ENCODE measurements around the gene LRRC14B.
"Not testable (repeated sequence)": the region's sequence is repeated elsewhere in the genome, so short reads cannot be mapped to it uniquely, and the experiment has no call there.

The LRRC14B gene

DNA sequence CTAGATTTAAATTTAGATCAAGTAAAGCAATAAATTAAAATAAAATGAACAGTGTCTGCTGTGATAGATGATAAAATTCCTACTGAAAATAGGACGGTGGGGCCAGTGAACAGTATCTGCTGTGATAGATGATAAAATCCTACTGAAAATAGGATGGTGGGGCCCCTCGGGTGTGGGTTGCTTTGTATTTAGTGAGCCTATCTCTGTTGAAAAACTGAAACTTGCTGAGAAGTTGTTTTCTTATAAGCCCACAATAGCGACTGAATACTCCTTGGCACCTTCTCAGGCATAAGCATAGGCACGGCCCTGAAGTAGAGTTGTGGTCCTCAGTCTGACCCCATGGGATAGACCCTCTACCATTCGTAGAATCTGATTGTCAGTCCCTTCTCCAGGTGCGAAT is 32.5 kb downstream of the LRRC14B start:
- Histone ChIP-seq H3K4me3 (ENCODE audit: low read depth, low read length) (no peak overlapping the region), H3K79me2 (ENCODE audit: control insufficient read depth, insufficient read depth, low read length, unreplicated experiment) (peaks cover 59% of the 10 kb centered on the region), H3K36me3 (ENCODE audit: insufficient read depth, low read length) (peaks cover 21% of the 10 kb centered on the region), H2AFZ (ENCODE audit: low read length, unreplicated experiment) (no peak overlapping the region), H3K27me3 (ENCODE audit: insufficient read depth, low read length) (no peaks in the 10 kb centered on the region), H3K27ac (ENCODE audit: low read depth, low read length) (no peak overlapping the region), H3K4me1 (ENCODE audit: control insufficient read depth, insufficient read depth, low read length, unreplicated experiment) (peaks cover 23% of the 10 kb centered on the region)

DNA sequence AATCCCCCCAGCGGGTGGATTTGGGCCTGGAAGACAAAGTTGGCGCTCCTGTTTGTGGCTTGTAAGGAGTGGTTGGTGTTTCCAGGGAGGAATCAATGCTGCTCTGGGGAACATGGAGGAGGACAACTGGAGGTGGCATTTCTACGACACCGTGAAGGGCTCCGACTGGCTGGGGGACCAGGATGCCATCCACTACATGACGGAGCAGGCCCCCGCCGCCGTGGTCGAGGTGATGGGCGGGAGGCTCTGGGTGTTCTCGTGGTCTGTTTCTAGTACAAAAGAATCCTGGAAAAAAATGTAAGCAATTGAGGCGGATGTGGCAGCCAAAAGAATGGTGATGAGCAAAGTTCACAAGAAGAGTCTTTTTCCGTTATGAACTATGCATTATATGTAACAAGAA is 34.0 kb downstream of the LRRC14B start:
- no peak overlapping the region for H3K4me3 ChIP-seq (ENCODE audit: low read depth, low read length)
- peaks cover 21% of the 10 kb centered on the region for H3K4me1 ChIP-seq (ENCODE audit: control insufficient read depth, insufficient read depth, low read length, unreplicated experiment)
- H3K27me3 ChIP-seq (ENCODE audit: insufficient read depth, low read length): no peaks in the 10 kb centered on the region
- H3K36me3 ChIP-seq (ENCODE audit: insufficient read depth, low read length): peaks cover 32% of the 10 kb centered on the region
- no peak overlapping the region for H2AFZ ChIP-seq (ENCODE audit: low read length, unreplicated experiment)
- peaks cover 48% of the 10 kb centered on the region for H3K79me2 ChIP-seq (ENCODE audit: control insufficient read depth, insufficient read depth, low read length, unreplicated experiment)
- H3K27ac ChIP-seq (ENCODE audit: low read depth, low read length): no peak overlapping the region

DNA sequence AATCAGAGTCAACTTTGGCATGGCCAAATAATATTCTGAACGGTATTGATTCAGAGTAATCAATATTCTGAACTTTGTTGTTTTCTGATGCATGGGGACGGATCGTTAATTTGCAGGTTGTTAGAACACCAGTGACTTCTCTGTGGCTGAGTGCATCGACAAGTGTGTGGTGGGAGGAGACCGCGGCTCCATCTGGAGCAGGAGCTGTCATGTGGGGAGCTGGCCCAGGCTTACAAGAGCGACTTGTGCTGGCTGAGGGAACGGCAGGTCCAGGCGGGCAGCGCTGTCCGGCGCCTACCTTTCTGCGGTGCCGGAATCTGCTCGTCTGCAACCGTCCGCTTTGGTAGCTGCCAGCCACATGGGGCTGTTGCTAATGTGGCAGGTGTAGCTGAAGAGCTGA is 36.1 kb downstream of the LRRC14B start:
- H3K27me3 ChIP-seq (ENCODE audit: insufficient read depth, low read length); H2AFZ ChIP-seq (ENCODE audit: low read length, unreplicated experiment); H3K4me1 ChIP-seq (ENCODE audit: control insufficient read depth, insufficient read depth, low read length, unreplicated experiment); H3K27ac ChIP-seq (ENCODE audit: low read depth, low read length); H3K4me3 ChIP-seq (ENCODE audit: low read depth, low read length): not testable (repeated sequence)
- Histone ChIP-seq H3K36me3 (ENCODE audit: insufficient read depth, low read length) (peaks cover 32% of the 10 kb centered on the region), H3K79me2 (ENCODE audit: control insufficient read depth, insufficient read depth, low read length, unreplicated experiment) (peaks cover 27% of the 10 kb centered on the region)

DNA sequence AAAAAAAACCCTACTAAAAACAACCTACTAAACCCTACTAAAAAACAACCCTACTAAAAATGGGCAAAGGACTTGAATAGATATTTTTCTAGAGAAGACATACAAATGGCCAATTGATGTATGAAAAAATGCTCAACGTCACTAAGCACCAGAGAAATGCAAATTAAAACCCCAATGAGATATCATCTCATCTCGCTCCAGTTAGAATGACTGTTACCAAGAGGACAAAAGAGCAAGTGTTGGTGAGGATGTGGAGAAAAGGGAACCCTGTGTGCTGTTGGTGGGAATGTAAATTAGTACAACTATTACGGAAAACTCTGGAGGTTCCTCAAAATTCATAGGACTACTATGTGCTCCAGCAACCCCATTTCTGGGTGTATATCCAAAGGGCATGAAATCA is 37.6 kb downstream of the LRRC14B start:
- Histone ChIP-seq H3K4me3 (ENCODE audit: low read depth, low read length) (no peak overlapping the region), H3K27ac (ENCODE audit: low read depth, low read length) (no peak overlapping the region), H3K27me3 (ENCODE audit: insufficient read depth, low read length) (no peaks in the 10 kb centered on the region), H3K79me2 (ENCODE audit: control insufficient read depth, insufficient read depth, low read length, unreplicated experiment) (peaks cover 16% of the 10 kb centered on the region), H3K4me1 (ENCODE audit: control insufficient read depth, insufficient read depth, low read length, unreplicated experiment) (no peaks in the 10 kb centered on the region), H3K36me3 (ENCODE audit: insufficient read depth, low read length) (peaks cover 32% of the 10 kb centered on the region), H2AFZ (ENCODE audit: low read length, unreplicated experiment) (no peak overlapping the region)

DNA sequence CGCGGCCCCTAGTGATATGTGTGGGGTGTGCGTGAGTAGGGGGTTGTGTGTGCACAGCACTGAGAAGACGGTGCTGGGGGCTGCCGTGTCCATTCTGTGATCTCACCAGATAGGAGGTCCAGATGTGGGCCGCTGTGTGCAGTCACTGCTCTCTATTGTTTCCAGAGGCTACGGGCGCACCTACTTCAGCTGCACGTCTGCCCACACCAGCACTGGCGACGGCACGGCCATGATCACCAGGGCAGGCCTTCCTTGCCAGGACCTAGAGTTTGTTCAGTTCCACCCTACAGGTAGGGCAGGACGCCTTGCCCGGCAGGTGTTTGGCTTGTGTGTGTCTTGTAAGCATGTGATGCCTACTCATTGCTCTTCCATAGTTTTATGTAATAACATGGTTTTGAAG is 39.4 kb downstream of the LRRC14B start:
- peaks cover 29% of the 10 kb centered on the region for H3K36me3 ChIP-seq (ENCODE audit: insufficient read depth, low read length)

DNA sequence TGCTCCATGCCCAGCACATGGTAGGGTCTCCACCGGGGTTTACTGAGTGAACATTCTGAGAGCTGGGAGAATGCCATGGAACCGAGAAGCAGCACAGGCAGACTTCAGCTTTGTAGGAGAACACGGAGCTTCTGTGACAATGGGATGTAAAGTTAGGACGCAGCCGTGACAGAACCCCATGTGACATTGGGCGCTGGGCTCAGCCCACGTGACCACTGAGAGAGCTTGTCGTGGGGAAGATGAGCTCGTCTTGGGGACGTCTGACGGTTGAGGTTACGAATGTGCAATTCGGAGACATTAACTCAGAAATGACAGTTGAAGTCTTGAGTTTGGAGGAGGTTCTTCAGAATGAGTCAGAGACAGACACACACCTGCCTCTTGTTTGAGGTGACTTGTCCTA is 40.4 kb downstream of the LRRC14B start:
- Histone ChIP-seq H3K4me3 (ENCODE audit: low read depth, low read length) (no peak overlapping the region), H3K4me1 (ENCODE audit: control insufficient read depth, insufficient read depth, low read length, unreplicated experiment) (no peaks in the 10 kb centered on the region), H3K27me3 (ENCODE audit: insufficient read depth, low read length) (no peaks in the 10 kb centered on the region), H3K79me2 (ENCODE audit: control insufficient read depth, insufficient read depth, low read length, unreplicated experiment) (peaks cover 4% of the 10 kb centered on the region), H3K36me3 (ENCODE audit: insufficient read depth, low read length) (peaks cover 23% of the 10 kb centered on the region), H2AFZ (ENCODE audit: low read length, unreplicated experiment) (no peak overlapping the region), H3K27ac (ENCODE audit: low read depth, low read length) (no peak overlapping the region)

More for the DNA sequence above, 39.4 kb downstream of the LRRC14B start:
- H3K27me3 ChIP-seq (ENCODE audit: insufficient read depth, low read length): no peaks in the 10 kb centered on the region
- no peak overlapping the region for H3K27ac ChIP-seq (ENCODE audit: low read depth, low read length)
- no peaks in the 10 kb centered on the region for H3K4me1 ChIP-seq (ENCODE audit: control insufficient read depth, insufficient read depth, low read length, unreplicated experiment)
- peaks cover 4% of the 10 kb centered on the region for H3K79me2 ChIP-seq (ENCODE audit: control insufficient read depth, insufficient read depth, low read length, unreplicated experiment)
- no peak overlapping the region for H3K4me3 ChIP-seq (ENCODE audit: low read depth, low read length)
- H2AFZ ChIP-seq (ENCODE audit: low read length, unreplicated experiment): no peak overlapping the region

DNA sequence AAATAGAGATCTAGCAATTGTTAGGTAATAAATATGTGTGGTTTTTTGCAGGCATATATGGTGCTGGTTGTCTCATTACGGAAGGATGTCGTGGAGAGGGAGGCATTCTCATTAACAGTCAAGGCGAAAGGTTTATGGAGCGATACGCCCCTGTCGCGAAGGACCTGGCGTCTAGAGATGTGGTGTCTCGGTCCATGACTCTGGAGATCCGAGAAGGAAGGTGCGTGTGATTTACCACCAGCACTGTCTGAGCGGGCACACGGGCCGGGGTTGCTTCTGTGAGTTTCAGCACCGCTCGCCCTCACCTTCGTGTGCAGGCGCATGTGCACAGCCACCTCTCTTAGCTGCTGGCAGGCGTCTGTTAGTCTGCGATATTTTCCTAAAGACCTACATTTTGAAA is 42.1 kb downstream of the LRRC14B start:
- H3K79me2 ChIP-seq (ENCODE audit: control insufficient read depth, insufficient read depth, low read length, unreplicated experiment); H3K4me3 ChIP-seq (ENCODE audit: low read depth, low read length); H3K27ac ChIP-seq (ENCODE audit: low read depth, low read length); H3K4me1 ChIP-seq (ENCODE audit: control insufficient read depth, insufficient read depth, low read length, unreplicated experiment); H3K27me3 ChIP-seq (ENCODE audit: insufficient read depth, low read length); H2AFZ ChIP-seq (ENCODE audit: low read length, unreplicated experiment): not testable (repeated sequence)
- peaks cover 21% of the 10 kb centered on the region for H3K36me3 ChIP-seq (ENCODE audit: insufficient read depth, low read length)

DNA sequence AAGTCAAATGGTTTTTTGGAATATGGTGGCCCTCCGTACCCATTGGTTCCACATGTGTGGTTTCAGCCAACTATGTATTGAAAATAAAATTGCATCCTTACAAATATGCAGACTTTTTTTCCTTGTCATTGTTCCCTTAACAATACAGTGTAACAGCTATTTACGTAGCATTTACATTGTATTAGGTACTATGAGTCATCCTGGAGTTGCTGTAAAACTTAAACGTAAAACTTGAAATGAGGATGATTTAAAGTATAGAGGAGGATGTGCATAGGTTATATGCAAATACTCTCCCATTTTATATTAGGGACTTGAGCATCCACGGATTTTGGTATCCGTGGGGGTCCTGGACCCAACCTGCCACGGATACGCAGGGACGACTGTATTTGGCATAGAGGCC is 43.2 kb downstream of the LRRC14B start:
- no peaks in the 10 kb centered on the region for H3K79me2 ChIP-seq (ENCODE audit: control insufficient read depth, insufficient read depth, low read length, unreplicated experiment)
- no peak overlapping the region for H2AFZ ChIP-seq (ENCODE audit: low read length, unreplicated experiment)
- H3K4me1 ChIP-seq (ENCODE audit: control insufficient read depth, insufficient read depth, low read length, unreplicated experiment): no peaks in the 10 kb centered on the region
- no peak overlapping the region for H3K27ac ChIP-seq (ENCODE audit: low read depth, low read length)
- no peaks in the 10 kb centered on the region for H3K27me3 ChIP-seq (ENCODE audit: insufficient read depth, low read length)
- H3K4me3 ChIP-seq (ENCODE audit: low read depth, low read length): no peak overlapping the region
- peaks cover 15% of the 10 kb centered on the region for H3K36me3 ChIP-seq (ENCODE audit: insufficient read depth, low read length)

DNA sequence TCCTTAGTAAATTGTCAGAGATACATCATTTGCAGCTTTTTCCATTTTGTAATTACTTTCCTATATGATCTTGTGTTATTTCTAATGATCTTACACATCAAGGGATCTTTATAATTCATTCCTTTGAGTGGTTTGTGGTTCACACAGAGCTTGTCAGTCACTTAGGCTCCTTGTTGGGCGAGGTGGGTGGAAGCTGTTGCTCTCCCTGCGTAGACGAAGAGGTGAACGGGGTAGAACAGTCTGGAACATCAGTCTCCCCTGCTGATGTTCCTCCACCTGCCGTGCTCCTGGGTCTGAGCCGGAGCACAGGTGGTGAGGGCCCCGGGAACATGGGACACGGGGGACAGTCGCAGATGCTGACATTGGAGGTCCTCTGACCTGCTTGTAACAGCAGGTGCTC is 44.2 kb downstream of the LRRC14B start:
- H3K79me2 ChIP-seq (ENCODE audit: control insufficient read depth, insufficient read depth, low read length, unreplicated experiment); H3K4me1 ChIP-seq (ENCODE audit: control insufficient read depth, insufficient read depth, low read length, unreplicated experiment); H2AFZ ChIP-seq (ENCODE audit: low read length, unreplicated experiment); H3K27ac ChIP-seq (ENCODE audit: low read depth, low read length); H3K27me3 ChIP-seq (ENCODE audit: insufficient read depth, low read length); H3K4me3 ChIP-seq (ENCODE audit: low read depth, low read length): not testable (repeated sequence)
- H3K36me3 ChIP-seq (ENCODE audit: insufficient read depth, low read length): peaks cover 11% of the 10 kb centered on the region; the same call in 1 of the 2 replicates

DNA sequence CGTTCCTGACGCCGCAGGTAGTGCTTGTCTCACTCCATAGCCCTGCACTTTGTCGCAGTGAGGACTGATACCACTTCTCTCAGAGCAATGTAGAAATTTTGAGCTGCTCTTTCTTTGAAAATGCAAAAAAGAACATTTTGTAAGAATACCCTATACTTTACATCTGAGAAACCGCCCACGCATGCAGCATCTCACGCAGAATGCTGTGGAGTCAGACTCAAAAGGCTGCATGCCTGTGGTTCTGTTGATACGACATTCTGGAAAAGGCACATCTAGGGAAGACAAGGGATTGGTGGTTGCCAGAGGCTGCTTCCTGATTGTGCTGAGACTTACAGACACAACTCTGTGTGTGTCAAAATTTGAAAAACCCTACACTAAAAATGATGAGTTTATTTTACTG is 46.6 kb downstream of the LRRC14B start:
- peaks cover 20% of the 10 kb centered on the region for H3K36me3 ChIP-seq (ENCODE audit: insufficient read depth, low read length)
- not testable (repeated sequence) for H3K79me2 ChIP-seq (ENCODE audit: control insufficient read depth, insufficient read depth, low read length, unreplicated experiment); H3K4me3 ChIP-seq (ENCODE audit: low read depth, low read length)

DNA sequence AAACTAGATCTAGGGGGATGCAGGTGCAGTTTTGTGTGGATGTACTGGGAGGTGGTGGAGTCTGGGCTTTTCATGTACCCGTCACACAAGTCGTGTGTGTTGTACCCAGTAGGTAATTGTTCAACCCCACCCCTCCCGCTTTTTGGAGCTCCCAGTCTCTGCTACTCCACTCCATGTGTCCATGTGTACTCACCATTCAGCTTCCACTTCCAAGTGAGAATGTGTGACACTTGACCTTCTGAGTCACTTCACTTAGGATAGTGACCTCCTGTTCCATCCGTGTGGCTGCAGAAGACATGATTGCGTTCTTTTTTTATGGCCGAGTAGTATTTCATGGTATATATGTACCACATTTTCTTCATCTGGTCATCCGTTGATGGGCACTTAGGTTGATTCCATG is 49.3 kb downstream of the LRRC14B start:
- H3K27me3 ChIP-seq (ENCODE audit: insufficient read depth, low read length); H3K79me2 ChIP-seq (ENCODE audit: control insufficient read depth, insufficient read depth, low read length, unreplicated experiment); H3K4me1 ChIP-seq (ENCODE audit: control insufficient read depth, insufficient read depth, low read length, unreplicated experiment); H3K27ac ChIP-seq (ENCODE audit: low read depth, low read length); H2AFZ ChIP-seq (ENCODE audit: low read length, unreplicated experiment); H3K4me3 ChIP-seq (ENCODE audit: low read depth, low read length): not testable (repeated sequence)
- H3K36me3 ChIP-seq (ENCODE audit: insufficient read depth, low read length): peaks cover 12% of the 10 kb centered on the region

More for the DNA sequence above, 46.6 kb downstream of the LRRC14B start:
- not testable (repeated sequence) for H3K4me1 ChIP-seq (ENCODE audit: control insufficient read depth, insufficient read depth, low read length, unreplicated experiment); H2AFZ ChIP-seq (ENCODE audit: low read length, unreplicated experiment); H3K27me3 ChIP-seq (ENCODE audit: insufficient read depth, low read length); H3K27ac ChIP-seq (ENCODE audit: low read depth, low read length)
